ENCODE results near the gene CFAP99.

DNA sequence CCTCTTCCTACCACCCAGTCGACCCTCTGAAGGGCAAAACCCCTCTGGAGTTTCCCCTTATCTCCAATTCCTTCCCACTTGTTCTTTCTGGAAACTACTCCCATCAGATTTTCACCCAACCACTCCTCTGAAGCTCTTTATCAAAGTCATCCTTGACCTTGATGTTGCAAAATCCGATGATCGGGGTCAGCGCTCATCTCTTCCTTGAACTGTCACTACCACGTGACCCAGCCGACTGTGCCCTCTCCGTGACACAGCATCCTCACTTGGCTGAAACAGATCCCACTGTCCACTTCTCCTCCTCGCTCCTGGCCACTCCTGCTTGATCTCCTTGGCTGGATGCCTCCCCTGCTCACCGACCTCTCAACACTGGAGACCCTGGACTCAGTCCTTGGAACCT is 1.1 kb downstream of the CFAP99 start:
- TF ChIP-seq CTCF (optimal IDR thresholded peaks at IDR 0.05 in 1 of 3, IDR thresholded peaks at IDR 0.05 in 1 of 3, conservative IDR thresholded peaks at IDR 0.05 in 1 of 3; ENCODE audit: extremely low read depth in 1 of 3, insufficient read depth in 2 of 3, low read length in 3 of 3) (no peak), EZH2 (IDR thresholded peaks at IDR 0.05; ENCODE audit: low read length) (no peak)

Data from keratinocyte (primary cell).